ENCODE results near the gene CXXC5.

Gene CXXC5

GRCh38 chr5:139651853-139652787 is 4.0 kb downstream of the CXXC5 start:
- peak in 12 of 14 donors; percentile 62 to 93 (median 84) for DNase-seq

DNA sequence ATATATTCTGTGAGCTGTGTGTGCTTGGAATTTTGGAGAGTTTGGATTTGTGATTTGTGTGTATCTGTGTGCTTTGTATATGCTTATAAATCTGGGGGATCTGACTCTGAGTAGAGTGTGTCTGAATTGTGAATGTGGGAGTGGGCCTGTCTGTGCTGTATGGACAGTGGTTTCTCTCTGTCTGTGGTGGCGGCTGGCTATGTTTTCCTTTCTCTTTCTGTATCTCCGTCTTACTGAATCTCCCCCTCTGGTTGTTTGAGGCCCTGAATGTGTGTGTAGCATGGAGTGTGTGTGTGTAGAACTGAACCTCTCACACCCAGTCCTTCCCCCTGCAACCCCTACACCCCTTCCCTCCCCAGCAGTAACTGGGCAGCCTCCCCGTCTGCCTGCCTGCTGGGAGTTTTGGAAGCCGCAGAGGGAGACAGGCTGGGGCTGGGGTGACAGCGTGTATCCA is 4.7 kb downstream of the CXXC5 start:
- DNase-seq, result peak in 1 of 14 donors; percentile 18

- DNase-seq, result no peak
These were observed 5.5 kb downstream of the CXXC5 start for GRCh38 chr5:139653616-139654015.

DNA sequence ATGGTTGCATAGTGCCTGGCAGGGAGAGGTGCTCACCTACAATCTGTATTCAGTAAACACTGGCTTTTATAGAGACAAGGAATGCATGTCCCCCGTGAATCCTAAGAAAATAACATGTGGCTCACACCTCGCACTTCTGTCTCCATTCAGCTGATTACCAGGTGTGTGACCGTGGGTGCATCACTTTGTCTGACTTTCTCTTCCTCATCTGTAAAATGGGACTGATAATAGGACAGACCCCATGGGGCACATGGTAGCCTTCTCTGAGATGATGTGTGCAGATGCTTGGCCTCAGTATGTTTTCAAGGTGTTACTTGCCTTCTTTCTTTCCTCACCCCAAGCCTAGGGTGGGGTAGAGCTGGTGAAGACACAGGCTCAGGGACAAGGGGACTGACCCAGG is 6.3 kb downstream of the CXXC5 start:
- no peak for DNase-seq

- DNase-seq, result no peak
These were observed 6.8 kb downstream of the CXXC5 start for GRCh38 chr5:139654871-139655491.

DNA sequence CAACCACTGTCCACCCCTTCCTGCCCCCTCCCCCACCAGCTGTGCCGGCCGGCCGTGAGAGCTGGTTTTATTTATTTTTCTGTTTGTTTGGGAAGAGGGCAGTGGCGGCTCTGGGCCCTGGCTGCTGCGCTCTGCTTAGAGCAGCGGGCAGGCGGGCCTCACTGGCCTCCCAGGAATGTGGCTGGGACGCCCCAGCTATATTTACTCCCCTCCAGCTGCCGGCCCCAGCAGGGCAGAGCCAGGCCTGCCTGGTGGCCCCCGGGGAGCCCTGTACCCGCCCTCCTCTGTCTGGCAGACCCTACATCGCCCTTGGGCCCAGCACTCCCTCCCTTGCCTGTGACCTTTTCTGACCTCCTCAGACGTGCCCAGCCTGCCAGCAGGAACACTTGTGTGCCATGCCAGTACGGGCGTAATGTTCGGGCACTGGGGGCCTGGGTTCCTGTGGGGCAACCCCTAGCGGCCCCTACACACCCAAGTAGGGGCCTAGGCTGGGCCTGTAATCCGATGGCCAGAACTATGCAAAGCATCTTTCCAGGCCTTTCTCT is 7.7 kb downstream of the CXXC5 start:
- peak in 1 of 14 donors; percentile 58 for DNase-seq

GRCh38 chr5:139657363-139658321 is 9.5 kb downstream of the CXXC5 start:
- DNase-seq, result no peak

- DNase-seq, result peak in 1 of 14 donors; percentile 47
These were observed 10.4 kb downstream of the CXXC5 start for GRCh38 chr5:139658501-139658927.

- DNase-seq, result peak in 2 of 14 donors; percentile 52 to 58
These were observed 10.9 kb downstream of the CXXC5 start for GRCh38 chr5:139658928-139659667.

DNA sequence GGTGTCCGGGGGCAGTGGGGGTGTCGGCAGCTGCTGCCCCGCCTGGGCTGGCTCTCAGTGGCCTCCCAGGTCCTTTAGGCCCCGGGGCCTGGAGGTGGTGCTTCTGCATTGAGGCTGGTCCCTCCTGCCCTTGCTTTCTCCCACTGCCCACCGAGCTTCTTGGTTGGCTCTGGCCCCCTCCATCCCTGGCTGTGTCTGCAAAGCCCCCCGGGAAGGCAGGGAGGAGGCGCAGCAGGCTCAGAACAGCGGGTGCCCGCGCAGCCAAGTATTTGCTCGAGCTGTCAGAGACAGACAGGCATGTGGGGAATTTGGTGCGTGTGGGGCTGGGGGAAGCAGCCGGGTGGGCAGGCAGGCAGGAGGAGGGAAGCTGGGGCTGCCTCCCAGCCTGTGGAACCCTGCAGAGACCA is 11.5 kb downstream of the CXXC5 start:
- peak in 2 of 14 donors; percentile 60 to 66 for DNase-seq

DNA sequence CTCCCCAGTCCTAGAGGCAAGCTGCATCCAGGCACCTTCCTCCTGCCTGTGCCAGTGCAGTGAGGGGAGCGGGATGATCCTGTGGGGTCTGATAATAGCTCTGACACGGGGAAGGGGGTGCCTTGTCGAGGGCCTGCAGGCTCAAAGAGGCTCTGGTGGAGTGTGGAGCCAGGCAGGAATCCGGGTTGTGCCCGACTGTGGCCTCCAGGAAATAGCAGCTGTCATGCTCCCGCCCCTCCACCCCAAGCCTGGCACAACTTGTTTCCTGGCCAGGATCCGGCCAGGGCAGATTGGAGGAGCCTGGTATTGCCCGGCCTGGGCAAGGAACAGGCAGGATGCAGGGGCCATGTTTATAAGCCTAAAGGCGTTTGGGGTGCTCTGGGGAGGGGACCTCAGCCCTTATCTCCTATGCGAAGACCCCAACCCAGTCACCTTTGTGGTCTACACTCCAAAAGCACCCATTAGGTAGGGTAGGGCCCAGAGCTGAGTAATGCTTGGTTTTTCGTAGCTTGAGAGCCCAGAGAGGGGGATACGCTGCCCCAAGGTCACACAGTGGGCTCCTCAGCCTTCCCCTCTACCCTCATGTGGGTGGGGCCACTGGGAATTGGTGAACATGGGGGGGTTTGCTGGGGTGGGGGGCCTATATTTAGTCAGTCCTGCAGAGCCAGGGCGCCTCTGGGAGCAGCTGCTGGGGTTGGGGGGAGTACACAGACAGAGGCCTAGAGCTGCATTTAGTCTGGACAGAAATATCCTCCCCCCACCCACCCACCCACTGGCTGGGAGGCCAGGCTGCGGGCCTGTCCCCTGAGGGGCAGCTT is 12.2 kb downstream of the CXXC5 start:
- DNase-seq, result peak in 13 of 14 donors; percentile 55 to 96 (median 85)

DNA sequence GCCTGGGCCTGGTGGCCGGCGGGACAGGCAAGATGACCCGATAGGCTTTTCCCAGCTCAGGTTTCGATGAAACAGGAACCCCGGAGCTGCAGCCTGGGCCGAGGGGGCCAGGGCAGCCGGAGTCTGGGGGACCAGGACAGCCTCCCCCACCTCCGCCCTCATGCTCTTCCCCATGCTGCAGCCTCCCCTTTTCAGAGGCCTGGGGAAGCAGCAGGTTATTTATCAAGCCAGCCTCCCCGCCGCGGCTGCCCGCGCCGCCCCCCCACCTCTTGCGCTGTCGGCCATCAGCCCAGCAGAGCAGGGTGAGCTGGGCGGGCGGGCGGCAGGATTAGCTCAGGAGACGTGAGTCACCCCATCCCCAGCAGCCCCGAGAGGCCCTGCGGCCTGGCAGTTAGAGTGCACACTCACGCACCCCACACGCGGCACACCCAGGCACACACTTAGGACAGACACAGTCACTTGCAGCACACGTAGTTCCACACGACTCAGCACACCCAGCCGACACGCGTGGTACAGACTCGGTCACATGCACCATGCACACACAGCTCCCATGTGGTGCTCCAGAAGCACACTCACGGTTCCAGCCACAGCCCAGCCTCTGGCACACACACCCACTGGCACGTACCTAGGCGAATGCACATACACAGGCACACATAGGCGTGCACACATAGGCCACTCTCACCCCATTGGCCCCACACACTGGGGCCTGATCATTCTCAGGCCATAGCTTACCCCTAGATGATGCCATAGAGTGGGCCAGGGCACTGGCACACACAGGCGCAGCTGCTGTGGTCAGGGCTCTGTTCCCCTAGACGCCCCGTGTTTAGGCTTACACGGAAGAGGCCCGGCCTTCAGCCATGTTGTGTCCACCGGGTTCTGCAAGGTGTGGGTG is 13.0 kb downstream of the CXXC5 start:
- DNase-seq, result peak in 9 of 14 donors; percentile 44 to 95 (median 69)

DNA sequence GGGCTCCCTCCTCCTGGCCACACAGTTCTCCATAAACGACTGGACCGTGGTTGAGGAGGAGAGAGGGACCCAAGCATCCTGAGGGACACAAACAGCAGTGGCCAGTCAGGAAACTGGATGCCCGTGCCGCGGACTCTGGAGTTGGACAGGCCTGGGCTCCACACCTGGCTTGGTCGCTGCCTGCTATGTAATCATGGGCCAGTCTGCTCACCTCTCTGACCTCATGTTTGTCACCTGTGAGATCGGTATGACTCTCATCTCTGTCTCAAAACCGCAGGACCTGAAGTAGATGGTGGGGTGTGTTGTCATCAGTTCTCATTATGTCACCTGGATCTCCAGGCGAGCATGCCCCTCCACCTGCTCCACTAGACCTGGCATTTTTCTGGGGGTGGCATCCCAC is 14.5 kb downstream of the CXXC5 start:
- DNase-seq, result no peak

- DNase-seq, result no peak
These were observed 15.3 kb downstream of the CXXC5 start for GRCh38 chr5:139663207-139664085.

DNA sequence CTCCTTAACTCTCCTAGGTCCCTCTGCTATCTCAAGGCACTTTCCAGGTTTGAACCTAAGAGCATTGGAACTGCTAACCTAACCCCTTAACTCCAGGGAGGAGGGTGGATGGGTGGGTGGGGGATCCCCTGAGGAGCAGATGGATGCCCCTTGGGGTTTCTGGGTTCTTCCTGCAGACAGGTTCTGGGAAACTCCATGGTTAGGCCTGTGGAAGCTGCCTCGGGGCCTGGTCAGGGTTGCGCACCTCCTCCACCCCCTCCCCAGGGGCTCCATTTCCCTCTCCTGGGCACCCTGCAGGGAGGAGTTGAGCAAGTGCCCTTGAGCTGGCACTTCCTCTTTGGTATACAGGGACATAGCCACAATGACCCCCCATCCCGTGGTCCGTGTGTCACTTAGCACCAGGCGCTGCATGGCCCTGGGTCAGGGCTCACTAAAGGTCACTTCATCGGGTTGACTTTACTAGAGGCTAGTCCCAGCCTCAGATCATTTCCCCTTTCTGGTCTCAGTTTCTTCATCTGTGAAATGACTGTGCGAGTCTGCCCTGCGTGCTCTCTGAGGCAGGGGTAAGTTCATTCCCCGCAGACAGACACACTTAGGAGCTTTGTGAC is 16.0 kb downstream of the CXXC5 start:
- peak in 1 of 14 donors; percentile 55 for DNase-seq

GRCh38 chr5:139664727-139665351 is 16.7 kb downstream of the CXXC5 start:
- DNase-seq, result peak in 6 of 14 donors; percentile 28 to 77 (median 54)

- no peak for DNase-seq
These were observed 17.5 kb downstream of the CXXC5 start for GRCh38 chr5:139665626-139666025.

All from C1 segment of cervical spinal cord (tissue), 14 donors.